ENCODE results near the gene GABRP.

GRCh38 chr5:170740551-170741205, 42.8 kb upstream of the GABRP start:
- no peak for TF ChIP-seq KDM5A (IDR thresholded peaks at IDR 0.05)
- no peak for TF ChIP-seq CTCF (IDR thresholded peaks at IDR 0.05)
- TF ChIP-seq RARB (CRISPR knock-in tag; IDR thresholded peaks at IDR 0.05) = no peak
